Measurements from ENCODE around the gene GNL1. TPM values are rescaled to one million over a fixed set of nuclear protein-coding genes. Genes with fewer than 3 reads are reported as not detected.

GNL1 gene
- total and polyA plus RNA-seq, 8 donors, result 32.3 to 86.6 (median 42.0) TPM

DNA sequence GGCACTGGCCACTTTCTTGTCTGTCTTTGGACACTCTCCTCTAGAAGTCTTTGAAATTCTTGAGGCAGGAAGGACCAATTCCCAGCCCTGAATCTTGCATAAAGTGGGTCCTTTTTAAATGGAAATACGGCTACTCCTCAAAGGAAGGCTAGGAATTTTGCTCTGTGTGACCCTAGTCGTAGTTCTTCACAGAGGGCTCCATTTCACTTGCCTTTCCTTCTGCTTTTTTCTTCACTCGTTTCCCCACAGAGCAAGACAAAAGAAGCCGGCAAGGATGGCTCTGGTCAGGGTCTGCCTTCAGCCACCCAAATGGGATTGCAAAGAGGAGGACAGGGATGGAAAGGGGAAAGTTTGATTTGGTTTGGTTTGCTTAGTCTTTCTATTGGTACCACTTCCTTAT lies 41.2 kb downstream of the GNL1 start:
- no peaks in the 10 kb centered on the region for H3K27me3 ChIP-seq
- TF ChIP-seq, protein P1, sequence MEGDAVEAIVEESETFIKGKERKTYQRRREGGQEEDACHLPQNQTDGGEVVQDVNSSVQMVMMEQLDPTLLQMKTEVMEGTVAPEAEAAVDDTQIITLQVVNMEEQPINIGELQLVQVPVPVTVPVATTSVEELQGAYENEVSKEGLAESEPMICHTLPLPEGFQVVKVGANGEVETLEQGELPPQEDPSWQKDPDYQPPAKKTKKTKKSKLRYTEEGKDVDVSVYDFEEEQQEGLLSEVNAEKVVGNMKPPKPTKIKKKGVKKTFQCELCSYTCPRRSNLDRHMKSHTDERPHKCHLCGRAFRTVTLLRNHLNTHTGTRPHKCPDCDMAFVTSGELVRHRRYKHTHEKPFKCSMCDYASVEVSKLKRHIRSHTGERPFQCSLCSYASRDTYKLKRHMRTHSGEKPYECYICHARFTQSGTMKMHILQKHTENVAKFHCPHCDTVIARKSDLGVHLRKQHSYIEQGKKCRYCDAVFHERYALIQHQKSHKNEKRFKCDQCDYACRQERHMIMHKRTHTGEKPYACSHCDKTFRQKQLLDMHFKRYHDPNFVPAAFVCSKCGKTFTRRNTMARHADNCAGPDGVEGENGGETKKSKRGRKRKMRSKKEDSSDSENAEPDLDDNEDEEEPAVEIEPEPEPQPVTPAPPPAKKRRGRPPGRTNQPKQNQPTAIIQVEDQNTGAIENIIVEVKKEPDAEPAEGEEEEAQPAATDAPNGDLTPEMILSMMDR (IDR thresholded peaks at IDR 0.05), result no peak
- no peaks in the 10 kb centered on the region for H3K9me3 ChIP-seq
- ATAC-seq (no peak), FAIRE-seq (no peak), DNase-seq (no peak)
- intact Hi-C loops (cut with DNase I), result no loop called here
- peak overlapping the region in 1 of 4 donors; percentile 33 for H3K27ac ChIP-seq
- H3K4me3 ChIP-seq, result no peak overlapping the region
- no peaks in the 10 kb centered on the region for H3K36me3 ChIP-seq
- H3K4me1 ChIP-seq, result peaks cover 0 to 2% (median 0%) of the 10 kb centered on the region in 3 donors
- 51 to 60% methylated on average over 4 of the region's 4 CpGs for WGBS, 2 donors

DNA sequence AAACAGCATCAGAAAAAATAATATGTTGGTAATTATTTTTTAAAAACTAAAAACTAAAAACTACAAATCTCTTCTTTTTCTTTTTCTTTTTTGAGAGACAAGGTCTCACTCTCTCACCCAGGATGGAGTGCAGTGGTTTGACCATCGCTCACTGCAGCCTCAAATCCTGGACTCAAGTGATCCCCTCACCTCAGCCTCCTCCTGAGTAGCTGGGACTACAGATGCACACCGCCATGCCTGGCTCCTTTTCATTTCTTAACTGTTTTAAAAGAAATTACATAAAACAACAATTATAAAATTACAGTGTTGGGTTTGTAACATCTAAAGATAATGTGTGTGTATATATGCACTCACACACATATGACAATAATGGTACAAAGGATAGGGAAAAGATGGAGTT lies 42.8 kb downstream of the GNL1 start:
- TF ChIP-seq, protein P1 (IDR thresholded peaks at IDR 0.05), result no peak
- DNase-seq (no peak), FAIRE-seq (no peak), ATAC-seq (no peak)
- intact Hi-C loops (cut with DNase I), result no loop called here
- Histone ChIP-seq H3K4me3 (no peak overlapping the region), H3K9me3 (no peaks in the 10 kb centered on the region), H3K27ac (no peak overlapping the region), H3K4me1 (peaks cover 0 to 2% (median 0%) of the 10 kb centered on the region in 3 donors), H3K27me3 (no peaks in the 10 kb centered on the region), H3K36me3 (no peaks in the 10 kb centered on the region)
- 87 to 93% methylated on average over 2 of the region's 2 CpGs for WGBS, 2 donors

DNA sequence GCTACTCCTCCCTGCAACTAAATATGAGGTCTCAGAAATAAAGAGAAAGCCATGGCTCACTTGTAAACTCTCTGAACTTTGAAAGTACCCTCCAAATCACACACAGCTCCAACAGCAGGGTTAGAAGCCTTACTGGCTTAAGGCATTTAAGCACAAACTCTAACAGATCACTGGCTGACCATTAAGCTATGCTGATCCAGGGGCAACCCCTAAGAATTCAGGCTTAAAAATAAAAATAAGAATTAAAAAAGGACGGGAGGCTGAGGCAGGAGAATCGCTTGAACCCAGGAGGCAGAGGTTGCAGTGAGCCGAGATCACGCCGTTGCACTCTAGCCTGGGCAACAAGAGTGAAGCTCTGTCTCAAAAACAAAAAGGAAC lies 45.1 kb downstream of the GNL1 start:
- no peaks in the 10 kb centered on the region for H3K27me3 ChIP-seq
- H3K36me3 ChIP-seq, result no peaks in the 10 kb centered on the region
- DNase-seq, result no peak
- no peaks in the 10 kb centered on the region for H3K4me1 ChIP-seq
- no peak for ATAC-seq
- FAIRE-seq, result no peak
- intact Hi-C loops (cut with DNase I), result no loop called here
- H3K9me3 ChIP-seq, result no peaks in the 10 kb centered on the region
- H3K27ac ChIP-seq, result no peak overlapping the region
- H3K4me3 ChIP-seq, result no peak overlapping the region
- TF ChIP-seq, protein P1 (IDR thresholded peaks at IDR 0.05), result no peak
- WGBS, 2 donors, result 73 to 75% methylated on average over 5 of the region's 5 CpGs

DNA sequence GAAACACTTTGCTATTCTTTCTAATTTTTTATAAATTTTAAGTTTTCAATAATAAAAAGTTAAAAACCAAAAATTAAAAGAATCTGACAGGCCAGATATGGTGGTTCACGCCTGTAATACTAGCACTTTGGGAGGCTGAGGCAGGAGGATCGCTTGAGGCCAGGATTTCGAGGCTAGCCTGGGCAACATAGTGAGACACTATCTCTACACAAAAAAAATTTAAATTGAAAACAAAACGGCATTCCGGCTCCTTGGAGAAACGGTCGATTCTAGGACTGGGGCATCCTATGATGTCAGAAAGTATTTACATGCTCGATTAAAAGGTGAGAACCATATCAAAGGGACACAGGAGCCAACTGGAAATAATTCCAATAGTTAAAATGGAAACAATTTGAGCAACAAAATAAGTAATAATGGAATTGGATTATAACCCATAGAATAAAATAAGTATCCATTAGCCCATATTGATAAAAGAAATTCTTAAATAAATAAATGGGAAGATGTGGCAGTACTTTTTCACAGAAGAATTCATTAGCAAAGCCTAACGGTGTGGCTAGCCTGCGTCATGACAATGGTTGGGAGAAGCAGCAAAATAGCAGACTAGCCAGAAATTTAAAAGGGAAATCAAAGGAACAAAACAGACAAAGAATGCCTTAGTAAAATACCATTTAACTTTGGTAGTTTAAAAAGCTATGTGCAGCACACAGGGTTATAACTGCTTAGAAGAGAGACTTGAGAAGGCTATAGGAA lies 45.7 kb downstream of the GNL1 start:
- no peaks in the 10 kb centered on the region for H3K9me3 ChIP-seq
- H3K4me1 ChIP-seq, result no peaks in the 10 kb centered on the region
- no peaks in the 10 kb centered on the region for H3K27me3 ChIP-seq
- ATAC-seq (no peak), DNase-seq (no peak), FAIRE-seq (no peak)
- WGBS, 2 donors, result 74 to 79% methylated on average over 10 of the region's 10 CpGs
- no peak overlapping the region for H3K4me3 ChIP-seq
- intact Hi-C loops (cut with DNase I), result no loop called here
- no peak overlapping the region for H3K27ac ChIP-seq
- TF ChIP-seq, protein P1 (IDR thresholded peaks at IDR 0.05), result no peak
- no peaks in the 10 kb centered on the region for H3K36me3 ChIP-seq
